ENCODE results near the gene EVA1C. TPM values are rescaled to one million over a fixed set of nuclear protein-coding genes. Genes with fewer than 3 reads are reported as not detected.
"Not testable (repeated sequence)": the region's sequence is repeated elsewhere in the genome, so short reads cannot be mapped to it uniquely, and the experiment has no call there.

The EVA1C gene
- total and polyA plus RNA-seq, 9 donors: 27.1 to 156 (median 48.8) TPM

DNA sequence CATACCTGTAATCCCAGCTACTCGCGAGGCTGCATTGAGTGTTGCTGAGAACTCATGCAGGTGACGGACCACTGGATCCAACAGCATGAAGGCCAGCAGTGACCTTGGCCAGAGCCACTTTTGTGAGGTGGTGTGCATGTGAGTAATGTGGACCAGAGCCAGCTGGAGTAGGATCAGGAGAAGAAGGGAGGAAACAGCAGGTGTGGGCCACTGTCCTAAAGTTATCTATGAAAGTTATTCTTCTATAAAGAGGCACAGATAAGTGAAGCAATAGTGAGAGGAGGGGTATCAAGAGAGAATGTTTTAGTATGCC lies 125.0 kb downstream of the EVA1C start:
- no peaks in the 10 kb centered on the region for H3K9me3 ChIP-seq
- 89 to 93% (median 92%) methylated on average over 3 of the region's 3 CpGs for WGBS, 3 donors
- no peak for DNase-seq
- intact Hi-C loops (cut with DNase I): no loop called here
- no peaks in the 10 kb centered on the region for H3K36me3 ChIP-seq
- H3K4me1 ChIP-seq (ENCODE audit: insufficient read depth): no peaks in the 10 kb centered on the region
- no peaks in the 10 kb centered on the region for H3K27me3 ChIP-seq
- TF ChIP-seq, protein P1, sequence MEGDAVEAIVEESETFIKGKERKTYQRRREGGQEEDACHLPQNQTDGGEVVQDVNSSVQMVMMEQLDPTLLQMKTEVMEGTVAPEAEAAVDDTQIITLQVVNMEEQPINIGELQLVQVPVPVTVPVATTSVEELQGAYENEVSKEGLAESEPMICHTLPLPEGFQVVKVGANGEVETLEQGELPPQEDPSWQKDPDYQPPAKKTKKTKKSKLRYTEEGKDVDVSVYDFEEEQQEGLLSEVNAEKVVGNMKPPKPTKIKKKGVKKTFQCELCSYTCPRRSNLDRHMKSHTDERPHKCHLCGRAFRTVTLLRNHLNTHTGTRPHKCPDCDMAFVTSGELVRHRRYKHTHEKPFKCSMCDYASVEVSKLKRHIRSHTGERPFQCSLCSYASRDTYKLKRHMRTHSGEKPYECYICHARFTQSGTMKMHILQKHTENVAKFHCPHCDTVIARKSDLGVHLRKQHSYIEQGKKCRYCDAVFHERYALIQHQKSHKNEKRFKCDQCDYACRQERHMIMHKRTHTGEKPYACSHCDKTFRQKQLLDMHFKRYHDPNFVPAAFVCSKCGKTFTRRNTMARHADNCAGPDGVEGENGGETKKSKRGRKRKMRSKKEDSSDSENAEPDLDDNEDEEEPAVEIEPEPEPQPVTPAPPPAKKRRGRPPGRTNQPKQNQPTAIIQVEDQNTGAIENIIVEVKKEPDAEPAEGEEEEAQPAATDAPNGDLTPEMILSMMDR (IDR thresholded peaks at IDR 0.05): no peak
- TF ChIP-seq POLR2A (IDR thresholded peaks at IDR 0.05) (no peak), EP300 (IDR thresholded peaks at IDR 0.05) (no peak)
- no peak overlapping the region for H3K4me3 ChIP-seq
- no peak overlapping the region for H3K27ac ChIP-seq

DNA sequence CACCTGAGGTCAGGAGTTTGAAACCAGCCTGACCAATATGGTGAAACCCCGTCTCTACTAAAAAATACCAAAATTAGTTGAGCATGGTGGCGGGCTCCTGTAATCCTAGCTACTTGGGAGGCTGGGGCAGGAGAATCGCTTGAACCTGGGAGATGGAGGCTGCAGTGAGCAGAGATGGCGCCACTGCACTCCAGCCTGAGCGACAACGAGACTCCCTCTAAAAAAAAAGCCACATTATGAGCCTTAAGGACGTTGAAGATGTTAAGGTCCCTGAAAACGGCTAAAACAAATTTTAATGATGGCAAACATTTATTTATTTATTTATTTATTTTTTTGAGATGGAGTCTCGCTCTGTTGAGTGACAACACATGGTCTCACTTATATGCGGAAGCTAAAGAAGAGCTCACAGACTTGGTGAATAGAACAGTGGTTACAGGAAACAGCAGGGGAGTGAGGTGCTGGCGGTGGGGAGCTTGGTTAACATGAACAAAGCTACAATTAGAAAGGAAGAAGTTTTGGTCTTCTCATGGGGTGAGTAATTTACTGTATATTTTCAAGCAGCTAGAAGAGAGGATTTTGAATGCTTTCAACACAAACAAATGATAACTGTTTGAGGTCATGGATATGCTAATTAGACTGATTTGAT lies 125.8 kb downstream of the EVA1C start:
- intact Hi-C loops (cut with DNase I): no loop called here
- Histone ChIP-seq H3K27me3 (no peaks in the 10 kb centered on the region), H3K9me3 (no peaks in the 10 kb centered on the region), H3K36me3 (no peaks in the 10 kb centered on the region), H3K27ac (no peak overlapping the region), H3K4me1 (ENCODE audit: insufficient read depth) (no peaks in the 10 kb centered on the region), H3K4me3 (no peak overlapping the region)
- TF ChIP-seq EP300 (IDR thresholded peaks at IDR 0.05) (no peak), POLR2A (IDR thresholded peaks at IDR 0.05) (no peak)
- TF ChIP-seq, protein P1 (IDR thresholded peaks at IDR 0.05): no peak
- no peak for DNase-seq
- 82 to 91% (median 90%) methylated on average over 11 of the region's 11 CpGs for WGBS, 3 donors

- intact Hi-C loops (cut with DNase I): no loop called here
- 88 to 90% (median 89%) methylated on average over 6 of the region's 6 CpGs for WGBS, 3 donors
- H3K36me3 ChIP-seq: no peaks in the 10 kb centered on the region
- TF ChIP-seq POLR2A (IDR thresholded peaks at IDR 0.05) (no peak), EP300 (IDR thresholded peaks at IDR 0.05) (no peak)
- TF ChIP-seq, protein P1 (IDR thresholded peaks at IDR 0.05): no peak
- no peak for DNase-seq
- H3K4me1 ChIP-seq (ENCODE audit: insufficient read depth): no peaks in the 10 kb centered on the region
- H3K27ac ChIP-seq: no peak overlapping the region
- no peaks in the 10 kb centered on the region for H3K27me3 ChIP-seq
- H3K4me3 ChIP-seq: no peak overlapping the region
- no peaks in the 10 kb centered on the region for H3K9me3 ChIP-seq
These were observed 126.9 kb downstream of the EVA1C start for GRCh38 chr21:32539378-32539777.

DNA sequence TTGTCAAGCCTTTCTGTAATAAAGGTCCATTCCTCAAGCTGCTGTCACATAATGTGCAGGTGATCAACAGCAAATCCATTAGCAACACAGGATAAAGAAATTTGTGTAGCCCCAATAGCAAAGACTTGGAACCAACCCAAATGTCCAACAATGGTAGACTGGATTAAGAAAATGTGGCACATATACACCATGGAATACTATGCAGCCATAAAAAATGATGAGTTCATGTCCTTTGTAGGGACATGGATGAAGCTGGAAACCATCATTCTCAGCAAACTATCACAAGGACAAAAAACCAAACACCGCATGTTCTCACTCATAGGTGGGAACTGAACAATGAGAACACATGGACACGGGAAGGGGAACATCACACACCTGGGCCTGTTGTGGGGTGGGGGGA lies 130.6 kb downstream of the EVA1C start:
- H3K27ac ChIP-seq; H3K4me1 ChIP-seq (ENCODE audit: insufficient read depth); H3K9me3 ChIP-seq; H3K27me3 ChIP-seq; H3K4me3 ChIP-seq; intact Hi-C loops (cut with DNase I); DNase-seq; H3K36me3 ChIP-seq: not testable (repeated sequence)
- WGBS, 3 donors: 94 to 97% (median 97%) methylated on average over 2 of the region's 2 CpGs

- no peak for DNase-seq
- no peak overlapping the region for H3K4me3 ChIP-seq
- no peaks in the 10 kb centered on the region for H3K36me3 ChIP-seq
- no peak for TF ChIP-seq POLR2A (IDR thresholded peaks at IDR 0.05)
- TF ChIP-seq, protein P1 (IDR thresholded peaks at IDR 0.05): no peak
- TF ChIP-seq EP300 (IDR thresholded peaks at IDR 0.05): no peak
- H3K9me3 ChIP-seq: no peaks in the 10 kb centered on the region
- H3K27ac ChIP-seq: no peak overlapping the region
- intact Hi-C loops (cut with DNase I): no loop called here
- no peaks in the 10 kb centered on the region for H3K4me1 ChIP-seq (ENCODE audit: insufficient read depth)
- 74 to 89% (median 88%) methylated on average over 3 of the region's 3 CpGs for WGBS, 3 donors
- H3K27me3 ChIP-seq: no peaks in the 10 kb centered on the region
These were observed 131.5 kb downstream of the EVA1C start for GRCh38 chr21:32543975-32544374.

All from ovary (tissue), 9 donors.